HepG2 (cell line): ENCODE data around the gene NDUFA8. TPM values are rescaled to one million over a fixed set of nuclear protein-coding genes. Genes with fewer than 3 reads are reported as not detected.

Source experiments
- ERF ChIP-seq: IDR thresholded peaks from 2 replicates; pipeline ENCODE4 v1.6.1; 2018; ENCODE audit warnings: missing biosample characterization, missing genetic modification reagents
- FOSL2 ChIP-seq: sonication (generic); formaldehyde crosslinking; IDR thresholded peaks from 2 replicates; pipeline ENCODE4 v1.4.0; 2020; ENCODE audit warnings: missing genetic modification reagents
- HOXA5 ChIP-seq: sonication (generic); formaldehyde crosslinking; IDR thresholded peaks from 2 replicates; pipeline ENCODE4 v1.4.0; 2020; ENCODE audit warnings: missing genetic modification reagents
- KLF16 ChIP-seq, 2 experiments: sonication (generic) in 1 of 2; formaldehyde crosslinking in 1 of 2; IDR thresholded peaks; 2 replicates each; pipeline versions ENCODE4 v1.6.1 to v1.8.0; 2016 to 2023; ENCODE audit warnings: missing genetic modification reagents in 2 of 2, missing compliant biosample characterization in 1 of 2
- KMT2B ChIP-seq: IDR thresholded peaks from 2 replicates; pipeline ENCODE4 v1.6.1; 2016; ENCODE audit warnings: missing genetic modification reagents, missing compliant biosample characterization
- MEIS1 ChIP-seq: sonication (generic); formaldehyde crosslinking; IDR thresholded peaks from 2 replicates; pipeline ENCODE4 v1.9.0; 2021; ENCODE audit warnings: mild to moderate bottlenecking, missing genetic modification reagents, moderate library complexity, borderline replicate concordance
- MTA3 ChIP-seq: sonication (generic); formaldehyde crosslinking; IDR thresholded peaks from 2 replicates; pipeline ENCODE4 v1.4.0; 2020; ENCODE audit warnings: missing genetic modification reagents
- RFXANK ChIP-seq: IDR thresholded peaks from 2 replicates; pipeline ENCODE4 v1.6.1; 2016
- SNAPC4 ChIP-seq: sonication (generic); formaldehyde crosslinking; IDR thresholded peaks from 2 replicates; pipeline ENCODE4 v1.4.0; 2020; ENCODE audit warnings: mild to moderate bottlenecking, missing genetic modification reagents
- TAF1 ChIP-seq: sonication (generic); formaldehyde crosslinking; IDR thresholded peaks from 2 replicates; pipeline ENCODE4 v1.4.0; 2020; ENCODE audit warnings: missing genetic modification reagents
- THAP7 ChIP-seq: sonication (generic); formaldehyde crosslinking; IDR thresholded peaks from 2 replicates; pipeline ENCODE4 v1.8.1; 2023; ENCODE audit warnings: mild to moderate bottlenecking, missing genetic modification reagents
- ZC3H13 ChIP-seq: sonication (generic); formaldehyde crosslinking; IDR thresholded peaks from 2 replicates; pipeline ENCODE4 v1.8.1; 2023; ENCODE audit warnings: mild to moderate bottlenecking, missing genetic modification reagents, moderate library complexity
- ZNF24 ChIP-seq: fragments of 450-650 bp; IDR thresholded peaks from 2 replicates; pipeline ENCODE4 v1.6.1; 2017; ENCODE audit warnings: antibody characterized with exemption, mild to moderate bottlenecking
- ZNF501 ChIP-seq: sonication (generic); formaldehyde crosslinking; IDR thresholded peaks from 2 replicates; pipeline ENCODE4 v1.5.1; 2020; ENCODE audit warnings: mild to moderate bottlenecking, moderate library complexity, missing genetic modification reagents
- ZNF556 ChIP-seq: sonication (generic); formaldehyde crosslinking; IDR thresholded peaks from 2 replicates; pipeline ENCODE4 v1.4.0; 2020; ENCODE audit warnings: mild to moderate bottlenecking, missing genetic modification reagents, borderline replicate concordance
- ZNF589 ChIP-seq: sonication (generic); formaldehyde crosslinking; conservative IDR thresholded peaks from 2 replicates; pipeline ENCODE4 v1.8.0; 2022; ENCODE audit warnings: mild to moderate bottlenecking, moderate library complexity, missing genetic modification reagents
- ZUFSP ChIP-seq: sonication (generic); formaldehyde crosslinking; IDR thresholded peaks from 2 replicates; pipeline ENCODE4 v1.9.0; 2021; ENCODE audit warnings: missing genetic modification reagents, mild to moderate bottlenecking, borderline replicate concordance
- polyA plus RNA-seq, 8 experiments: library from polyadenylated mRNA; depleted of rRNA in 3 of 8; stranded (reverse) in 7 of 8; unstranded in 1 of 8; fragments of >200 nt; fragmentation: Illumina TruSeq in 4 of 8; extraction: Trizol in 4 of 8; gene quantifications; 2 replicates each; pipeline versions ENCODE4 v1.2.1 to v1.2.3, GENCODE V29; 2011 to 2016; ENCODE audit warnings: low read depth in 4 of 8, missing spikeins in 1 of 8, mixed read lengths in 1 of 8; ENCODE audit not compliant: insufficient read depth in 1 of 8
- total RNA-seq, 5 experiments: library from RNA; depleted of rRNA; stranded (reverse); fragments of >200 nt; fragmentation: Illumina TruSeq; extraction: Trizol; gene quantifications; 2 replicates each; pipeline ENCODE4 v1.2.3, GENCODE V29; 2016; ENCODE audit warnings: low read depth in 1 of 5

NDUFA8 gene
- total and polyA plus RNA-seq, 2 of the 13 experiments (the other 11 are each of a cell fraction or from before 2014, with no cell fraction given) = 68.6 to 71.7 TPM

- TF ChIP-seq KLF16 (CRISPR knock-in tag; IDR thresholded peaks at IDR 0.05) = 0 out of 4 replicates have a peak, but pooled peaks of 1 of the 2 experiments have one; percentile 48
- peak; percentile 71; the same call in 1 of the 2 replicates for TF ChIP-seq HOXA5 (CRISPR knock-in tag)
- peak; percentile 49; the same call in 1 of the 2 replicates for TF ChIP-seq ZNF556
- TF ChIP-seq SNAPC4 (CRISPR knock-in tag) = peak; percentile 19; the same call in 1 of the 2 replicates
- TF ChIP-seq ZUFSP = no peak
- TF ChIP-seq RFXANK (CRISPR knock-in tag) = no peak
- no peak for TF ChIP-seq MTA3 (CRISPR knock-in tag)
- no peak for TF ChIP-seq THAP7 (CRISPR knock-in tag)
- TF ChIP-seq ZNF501 (CRISPR knock-in tag) = peak; percentile 52; the same call in 1 of the 2 replicates
- TF ChIP-seq TAF1 = peak; percentile 83
- 0 out of 2 replicates have a peak, but pooled peaks have one; percentile 31 for TF ChIP-seq ZC3H13 (CRISPR knock-in tag)
- no peak for TF ChIP-seq ZNF24
- TF ChIP-seq ERF (CRISPR knock-in tag) = 0 out of 2 replicates have a peak, but pooled peaks have one; percentile 63
- TF ChIP-seq MEIS1 (CRISPR knock-in tag) = no peak; the same call in 1 of the 2 replicates
- peak; percentile 61 for TF ChIP-seq KMT2B (CRISPR knock-in tag)
- no peak for TF ChIP-seq ZNF589 (CRISPR knock-in tag)
- TF ChIP-seq FOSL2 (CRISPR knock-in tag) = peak; percentile 8; the same call in 1 of the 2 replicates
These were observed at the start of gene NDUFA8, which contains the start of gene MORN5 (continued) for GRCh38 chr9:122159026-122159924.
